Psoas muscle (tissue), 7 donors: Measurements from ENCODE around the gene AOC2. TPM values are rescaled to one million over a fixed set of nuclear protein-coding genes. Genes with fewer than 3 reads are reported as not detected.

Source experiments
- polyA plus RNA-seq, 3 donors: library from polyadenylated mRNA; stranded (reverse); fragments of 200-250 nt; gene quantifications; one replicate each; pipeline ENCODE4 v1.2.3, GENCODE V29; 2013
- total RNA-seq, 4 donors: library from RNA; stranded (reverse); fragmentation: NEBNext Ultra II Directional in 2 of 4; extraction: Animal tissue kit (Norgen Biotek cat#: 25700) in 2 of 4; gene quantifications; one replicate each; pipeline versions ENCODE4 v1.2.1 to v1.2.4, GENCODE V29; 2021 to 2023
- donor health status: healthy with polysubstance abuse.
- donor health status: DM: no; HTN: no; CAD: no; lungs with moderate emphysema.
- donor health status: Bipolar disorder and iron deficiency.
- donor health status: healthy.
- donor health status: DM: no; HTN: no; CAD: no.
- donor health status: DM: no; HTN: no; CAD: no.
- donor health status: DM: yes; HTN: yes; CAD: no.

AOC2 gene
- total and polyA plus RNA-seq, 7 donors: 0.08 to 1.6 (median 0.60) TPM

Other genes starting within 250 kb of the AOC2 start
- gene RETREG3, start 235.2 kb upstream of the AOC2 start, total RNA-seq: 10 to 100 TPM; 31.7 to 43.2 (median 37.6) TPM
- 10 to 100 TPM; 13.9 to 35.0 (median 15.2) TPM for gene RETREG3, start 235.2 kb upstream of the AOC2 start, polyA plus RNA-seq
- gene TUBG1, start 234.9 kb upstream of the AOC2 start, total RNA-seq: 10 to 100 TPM; 46.9 to 78.1 (median 50.4) TPM
- 10 to 100 TPM; 68.8 to 90.2 (median 81.0) TPM for gene TUBG1, start 234.9 kb upstream of the AOC2 start, polyA plus RNA-seq
- gene TUBG2, start 185.3 kb upstream of the AOC2 start, total RNA-seq: 10 to 100 TPM in 1 of 4 donors, 1 to 10 TPM in 3; 3.8 to 11.9 (median 5.7) TPM
- 1 to 10 TPM; 2.7 to 4.9 (median 4.2) TPM for gene TUBG2, start 185.3 kb upstream of the AOC2 start, polyA plus RNA-seq
- gene PLEKHH3, start 167.6 kb upstream of the AOC2 start, total RNA-seq: 10 to 100 TPM; 15.0 to 33.8 (median 28.0) TPM
- gene PLEKHH3, start 167.6 kb upstream of the AOC2 start, polyA plus RNA-seq: 10 to 100 TPM; 12.7 to 15.8 (median 14.2) TPM
- 1 to 10 TPM; 1.2 to 5.0 (median 2.8) TPM for gene CCR10, start 162.7 kb upstream of the AOC2 start, total RNA-seq
- 1 to 10 TPM; 1.0 to 3.3 (median 1.6) TPM for gene CCR10, start 162.7 kb upstream of the AOC2 start, polyA plus RNA-seq
- 1 to 10 TPM; 1.9 to 2.6 (median 2.2) TPM for gene CNTNAP1, start 162.0 kb upstream of the AOC2 start, total RNA-seq
- 1 to 10 TPM; 1.0 to 3.4 (median 1.1) TPM for gene CNTNAP1, start 162.0 kb upstream of the AOC2 start, polyA plus RNA-seq
- gene EZH1, start 99.5 kb upstream of the AOC2 start, total RNA-seq: 10 to 100 TPM; 25.7 to 59.1 (median 33.7) TPM
- gene EZH1, start 99.5 kb upstream of the AOC2 start, polyA plus RNA-seq: 10 to 100 TPM; 15.2 to 43.9 (median 22.3) TPM
- gene RAMP2, start 83.4 kb upstream of the AOC2 start, total RNA-seq: 10 to 100 TPM in 3 of 4 donors, 1 to 10 TPM in 1; 9.2 to 39.8 (median 18.7) TPM
- 10 to 100 TPM; 17.5 to 21.9 (median 21.4) TPM for gene RAMP2, start 83.4 kb upstream of the AOC2 start, polyA plus RNA-seq
- gene VPS25, start 71.1 kb upstream of the AOC2 start, total RNA-seq: 10 to 100 TPM; 38.6 to 45.2 (median 39.8) TPM
- 10 to 100 TPM; 46.0 to 73.3 (median 72.8) TPM for gene VPS25, start 71.1 kb upstream of the AOC2 start, polyA plus RNA-seq
- under 1 TPM in 3 of 4 donors, not detected in 1; 0.08 to 0.30 (median 0.09) TPM for gene WNK4, start 64.0 kb upstream of the AOC2 start, total RNA-seq
- gene WNK4, start 64.0 kb upstream of the AOC2 start, polyA plus RNA-seq: under 1 TPM in 1 of 3 donors, not detected in 2; 0.01 TPM
- 10 to 100 TPM; 69.1 to 85.2 (median 83.9) TPM for gene COA3, start 45.9 kb upstream of the AOC2 start, total RNA-seq
- gene COA3, start 45.9 kb upstream of the AOC2 start, polyA plus RNA-seq: 100 to 1,000 TPM; 126 to 167 (median 130) TPM
- 1 to 10 TPM in 1 of 4 donors, under 1 TPM in 2, not detected in 1; 0.74 to 1.3 (median 0.79) TPM for gene CNTD1, start 45.7 kb upstream of the AOC2 start, total RNA-seq
- 1 to 10 TPM in 1 of 3 donors, under 1 TPM in 2; 0.24 to 1.0 (median 0.36) TPM for gene CNTD1, start 45.7 kb upstream of the AOC2 start, polyA plus RNA-seq
- gene BECN1, start 20.3 kb upstream of the AOC2 start, total RNA-seq: 10 to 100 TPM; 45.9 to 85.4 (median 60.6) TPM
- gene BECN1, start 20.3 kb upstream of the AOC2 start, polyA plus RNA-seq: 100 to 1,000 TPM in 1 of 3 donors, 10 to 100 TPM in 2; 54.4 to 150 (median 69.1) TPM
- 100 to 1,000 TPM in 3 of 4 donors, 10 to 100 TPM in 1; 61.7 to 105 (median 103) TPM for gene PSME3, start 11.2 kb upstream of the AOC2 start, total RNA-seq
- 100 to 1,000 TPM in 2 of 3 donors, 10 to 100 TPM in 1; 86.0 to 239 (median 204) TPM for gene PSME3, start 11.2 kb upstream of the AOC2 start, polyA plus RNA-seq
- gene AOC3, start 6.6 kb downstream of the AOC2 start, total RNA-seq: 10 to 100 TPM in 2 of 4 donors, 1 to 10 TPM in 2; 5.8 to 11.8 (median 8.5) TPM
- 1 to 10 TPM; 5.9 to 9.3 (median 8.4) TPM for gene AOC3, start 6.6 kb downstream of the AOC2 start, polyA plus RNA-seq
- gene G6PC1, start 56.2 kb downstream of the AOC2 start, total RNA-seq: not detected
- gene G6PC1, start 56.2 kb downstream of the AOC2 start, polyA plus RNA-seq: under 1 TPM in 1 of 3 donors, not detected in 2; 0.03 TPM
- gene AARSD1, start 119.9 kb downstream of the AOC2 start, total RNA-seq: 10 to 100 TPM; 29.7 to 54.6 (median 43.1) TPM
- 10 to 100 TPM; 55.2 to 68.1 (median 55.3) TPM for gene AARSD1, start 119.9 kb downstream of the AOC2 start, polyA plus RNA-seq
- gene PTGES3L, start 135.5 kb downstream of the AOC2 start, total RNA-seq: 10 to 100 TPM; 47.8 to 66.0 (median 55.3) TPM
- 10 to 100 TPM; 43.7 to 59.5 (median 44.7) TPM for gene PTGES3L, start 135.5 kb downstream of the AOC2 start, polyA plus RNA-seq
- gene RUNDC1, start 136.0 kb downstream of the AOC2 start, total RNA-seq: 10 to 100 TPM in 2 of 4 donors, 1 to 10 TPM in 2; 8.7 to 16.8 (median 12.8) TPM
- gene RUNDC1, start 136.0 kb downstream of the AOC2 start, polyA plus RNA-seq: 10 to 100 TPM; 10.4 to 17.8 (median 10.6) TPM
- gene RPL27, start 153.8 kb downstream of the AOC2 start, total RNA-seq: 1,000 to 10,000 TPM in 1 of 4 donors, 100 to 1,000 TPM in 3; 506 to 1,045 (median 824) TPM
- gene RPL27, start 153.8 kb downstream of the AOC2 start, polyA plus RNA-seq: 1,000 to 10,000 TPM; 2,533 to 3,118 (median 2,913) TPM
- gene IFI35, start 162.2 kb downstream of the AOC2 start, total RNA-seq: 1 to 10 TPM; 4.6 to 6.5 (median 6.2) TPM
- gene IFI35, start 162.2 kb downstream of the AOC2 start, polyA plus RNA-seq: 1 to 10 TPM; 4.2 to 7.8 (median 6.5) TPM
- gene VAT1, start 177.8 kb downstream of the AOC2 start, total RNA-seq: 10 to 100 TPM; 20.0 to 50.6 (median 34.1) TPM
- 10 to 100 TPM; 19.2 to 20.2 (median 19.7) TPM for gene VAT1, start 177.8 kb downstream of the AOC2 start, polyA plus RNA-seq
- gene RND2, start 180.7 kb downstream of the AOC2 start, total RNA-seq: under 1 TPM; 0.04 to 0.22 (median 0.16) TPM
- under 1 TPM; 0.04 to 0.09 (median 0.04) TPM for gene RND2, start 180.7 kb downstream of the AOC2 start, polyA plus RNA-seq